ENCODE measurements around the gene ZBTB16.
A peak's percentile ranks its signal among the peaks of the same experiment; 100 is the strongest.

ZBTB16 gene

GRCh38 chr11:114092953-114093352, 33.4 kb downstream of the ZBTB16 start:
- no peak for DNase-seq (ENCODE audit: low read depth)
- no peak overlapping the region for H3K4me3 ChIP-seq (ENCODE audit: control insufficient read depth, low read depth, low read length)
- no peak for TF ChIP-seq CTCF (conservative IDR thresholded peaks at IDR 0.05; ENCODE audit: control insufficient read depth, insufficient read depth, low read depth, low read length)

DNA sequence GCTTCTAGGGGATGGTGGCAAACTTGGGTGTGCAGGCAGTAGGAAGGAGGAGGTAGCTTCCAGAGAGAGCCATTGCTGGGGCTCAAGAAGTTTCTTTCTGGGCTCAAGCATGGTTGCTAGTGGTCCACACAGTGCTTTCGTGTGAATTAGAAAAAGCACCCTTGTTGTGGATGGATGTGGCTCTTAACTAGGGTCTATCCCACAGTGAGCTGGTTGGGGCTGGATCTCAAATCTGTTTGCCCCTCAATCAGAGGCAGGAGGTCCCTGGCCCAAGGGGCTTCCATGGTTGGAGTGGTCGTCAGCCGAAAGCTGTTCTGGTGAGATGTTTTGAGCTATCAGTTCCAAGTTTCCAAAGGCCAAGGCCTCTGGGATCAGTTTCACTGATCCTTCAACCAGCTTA, 35.0 kb downstream of the ZBTB16 start:
- no peak for DNase-seq (ENCODE audit: low read depth)
- no peak overlapping the region for H3K4me3 ChIP-seq (ENCODE audit: control insufficient read depth, low read depth, low read length)
- no peak for TF ChIP-seq CTCF (conservative IDR thresholded peaks at IDR 0.05; ENCODE audit: control insufficient read depth, insufficient read depth, low read depth, low read length)

DNA sequence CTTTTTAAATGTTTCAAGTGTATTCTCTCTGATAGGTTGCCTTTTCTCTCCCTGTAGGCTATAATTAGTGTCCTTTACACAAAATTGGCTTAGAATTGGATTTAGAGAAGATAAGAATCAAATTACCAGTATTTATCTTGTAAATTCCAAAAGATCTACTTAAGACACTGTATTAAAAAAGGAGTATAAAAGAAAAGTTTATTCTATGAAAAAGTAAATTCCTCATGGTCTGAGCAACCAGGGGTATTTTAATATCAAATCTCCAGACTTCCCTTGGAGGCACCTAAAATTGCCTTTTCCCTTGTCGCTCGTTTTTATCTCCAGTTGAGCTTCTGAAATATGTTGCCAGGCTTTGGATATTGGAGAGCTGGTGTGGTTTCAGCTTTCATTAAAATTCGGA, 36.4 kb downstream of the ZBTB16 start:
- no peak for TF ChIP-seq CTCF (conservative IDR thresholded peaks at IDR 0.05; ENCODE audit: control insufficient read depth, insufficient read depth, low read depth, low read length)
- H3K4me3 ChIP-seq (ENCODE audit: control insufficient read depth, low read depth, low read length) = no peak overlapping the region
- no peak for DNase-seq (ENCODE audit: low read depth)

- DNase-seq (ENCODE audit: low read depth) = no peak
- TF ChIP-seq CTCF (conservative IDR thresholded peaks at IDR 0.05; ENCODE audit: control insufficient read depth, insufficient read depth, low read depth, low read length) = no peak
- no peak overlapping the region for H3K4me3 ChIP-seq (ENCODE audit: control insufficient read depth, low read depth, low read length)
Observed at GRCh38 chr11:114097832-114098231, 38.3 kb downstream of the ZBTB16 start.

GRCh38 chr11:114098927-114099326, 39.4 kb downstream of the ZBTB16 start:
- DNase-seq (ENCODE audit: low read depth) = peak; percentile 37
- no peak overlapping the region for H3K4me3 ChIP-seq (ENCODE audit: control insufficient read depth, low read depth, low read length)
- TF ChIP-seq CTCF (conservative IDR thresholded peaks at IDR 0.05; ENCODE audit: control insufficient read depth, insufficient read depth, low read depth, low read length) = no peak

- no peak overlapping the region for H3K4me3 ChIP-seq (ENCODE audit: control insufficient read depth, low read depth, low read length)
- peak; percentile 46 for DNase-seq (ENCODE audit: low read depth)
- TF ChIP-seq CTCF (conservative IDR thresholded peaks at IDR 0.05; ENCODE audit: control insufficient read depth, insufficient read depth, low read depth, low read length) = no peak
Observed at GRCh38 chr11:114099392-114100178, 40.1 kb downstream of the ZBTB16 start.
